IgD-negative memory B cell (primary cell): ENCODE data around the gene CYP4X1. TPM values are rescaled to one million over a fixed set of nuclear protein-coding genes. Genes with fewer than 3 reads are reported as not detected.
"Not testable (repeated sequence)": the region's sequence is repeated elsewhere in the genome, so short reads cannot be mapped to it uniquely, and the experiment has no call there.

Experiments used
- H3K27ac Mint-ChIP-seq, 3 donors: one replicate each; pipeline ENCODE4 v1.8.0; 2020 to 2022; ENCODE audit warnings: mild to moderate bottlenecking in 3 of 3, mixed read lengths in 3 of 3, moderate library complexity in 1 of 3
- H3K27me3 Mint-ChIP-seq: one replicate; pipeline ENCODE4 v1.8.0; 2021; ENCODE audit warnings: mixed read lengths
- H3K36me3 Mint-ChIP-seq: one replicate; pipeline ENCODE4 v1.8.0; 2020; ENCODE audit warnings: mild to moderate bottlenecking, mixed read lengths
- H3K4me1 Mint-ChIP-seq, 3 donors: one replicate each; pipeline ENCODE4 v1.8.0; 2020 to 2022; ENCODE audit warnings: mixed read lengths in 3 of 3, mild to moderate bottlenecking in 1 of 3
- H3K4me3 Mint-ChIP-seq, 4 donors: one replicate each; pipeline ENCODE4 v1.8.0; 2020 to 2022; ENCODE audit warnings: mild to moderate bottlenecking in 4 of 4, mixed read lengths in 4 of 4, moderate library complexity in 3 of 4
- H3K9me3 Mint-ChIP-seq, 3 donors: one replicate each; pipeline ENCODE4 v1.8.0; 2020 to 2021; ENCODE audit warnings: mixed read lengths in 3 of 3, mild to moderate bottlenecking in 1 of 3
- polyA plus RNA-seq: library from polyadenylated mRNA; unstranded; fragments of 300-500 nt; fragmentation: Illumina TruSeq; gene quantifications from one replicate; pipeline ENCODE4 v1.2.3, GENCODE V29; 2021

The CYP4X1 gene
- not detected for polyA plus RNA-seq

- Mint-ChIP-seq H3K27me3 (peaks cover 14% of the 10 kb centered on the region), H3K9me3 (peaks cover 0 to 1% (median 0%) of the 10 kb centered on the region in 3 donors), H3K4me3 (no peak within 1 kb of the TSS), H3K27ac (no peak within 1 kb of the TSS), H3K4me1 (no peaks in the 10 kb centered on the region), H3K36me3 (no peaks in the 10 kb centered on the region)
These were observed at the start of gene CYP4X1 for GRCh38 chr1:47023268-47024140. Gene CYP4X1 (plus strand): TSS chr1:47023669. CDS start chr1:47023818, 149 bp downstream.

- Mint-ChIP-seq H3K9me3 (peaks cover 0 to 15% (median 13%) of the 10 kb centered on the region in 3 donors), H3K36me3 (peaks cover 3% of the 10 kb centered on the region), H3K27ac (peak overlapping the region in 1 of 3 donors; percentile 42), H3K4me1 (no peaks in the 10 kb centered on the region), H3K27me3 (peaks cover 9% of the 10 kb centered on the region), H3K4me3 (no peak overlapping the region)
These were observed 40.2 kb upstream of the CYP4X1 start for GRCh38 chr1:46983166-46983829.

GRCh38 chr1:46983830-46984586, 39.5 kb upstream of the CYP4X1 start:
- H3K27ac Mint-ChIP-seq: no peak overlapping the region
- H3K4me1 Mint-ChIP-seq: no peaks in the 10 kb centered on the region
- peaks cover 5% of the 10 kb centered on the region for H3K27me3 Mint-ChIP-seq
- H3K9me3 Mint-ChIP-seq: peaks cover 0 to 14% (median 9%) of the 10 kb centered on the region in 3 donors
- H3K4me3 Mint-ChIP-seq: no peak overlapping the region
- peaks cover 3% of the 10 kb centered on the region for H3K36me3 Mint-ChIP-seq

- H3K9me3 Mint-ChIP-seq, H3K4me1 Mint-ChIP-seq, H3K4me3 Mint-ChIP-seq, H3K36me3 Mint-ChIP-seq, H3K27ac Mint-ChIP-seq, H3K27me3 Mint-ChIP-seq: not testable (repeated sequence)
These were observed 32.9 kb upstream of the CYP4X1 start for GRCh38 chr1:46990541-46990940.

- Mint-ChIP-seq H3K27ac (no peak overlapping the region), H3K27me3 (peaks cover 4% of the 10 kb centered on the region), H3K36me3 (peaks cover under 1% of the 10 kb centered on the region)
These were observed 32.2 kb upstream of the CYP4X1 start for GRCh38 chr1:46991083-46991923.

GRCh38 chr1:46996659-46997281, 26.7 kb upstream of the CYP4X1 start:
- H3K27me3 Mint-ChIP-seq: peaks cover 14% of the 10 kb centered on the region
- H3K27ac Mint-ChIP-seq: no peak overlapping the region
- H3K4me1 Mint-ChIP-seq: no peaks in the 10 kb centered on the region
- H3K4me3 Mint-ChIP-seq: no peak overlapping the region
- peaks cover 0 to 2% (median 0%) of the 10 kb centered on the region in 3 donors for H3K9me3 Mint-ChIP-seq
- H3K36me3 Mint-ChIP-seq: no peaks in the 10 kb centered on the region

More at GRCh38 chr1:46991083-46991923, 32.2 kb upstream of the CYP4X1 start:
- Mint-ChIP-seq H3K4me3 (no peak overlapping the region), H3K4me1 (no peaks in the 10 kb centered on the region), H3K9me3 (peaks cover 0 to 5% (median 2%) of the 10 kb centered on the region in 3 donors)

- Mint-ChIP-seq H3K4me3 (no peak overlapping the region), H3K27me3 (peaks cover 26% of the 10 kb centered on the region), H3K36me3 (no peaks in the 10 kb centered on the region), H3K4me1 (no peaks in the 10 kb centered on the region), H3K9me3 (peaks cover 0 to 5% (median 0%) of the 10 kb centered on the region in 3 donors), H3K27ac (no peak overlapping the region)
These were observed 21.3 kb upstream of the CYP4X1 start for GRCh38 chr1:47002211-47002610.

GRCh38 chr1:47003896-47004403, 19.5 kb upstream of the CYP4X1 start:
- H3K27me3 Mint-ChIP-seq: peaks cover 26% of the 10 kb centered on the region
- H3K27ac Mint-ChIP-seq: no peak overlapping the region
- H3K36me3 Mint-ChIP-seq: no peaks in the 10 kb centered on the region
- H3K4me1 Mint-ChIP-seq: no peaks in the 10 kb centered on the region
- peaks cover 0 to 5% (median 0%) of the 10 kb centered on the region in 3 donors for H3K9me3 Mint-ChIP-seq
- no peak overlapping the region for H3K4me3 Mint-ChIP-seq

GRCh38 chr1:47006437-47006836, 17.0 kb upstream of the CYP4X1 start:
- not testable (repeated sequence) for H3K4me3 Mint-ChIP-seq, H3K4me1 Mint-ChIP-seq, H3K27ac Mint-ChIP-seq, H3K9me3 Mint-ChIP-seq, H3K36me3 Mint-ChIP-seq
- peaks cover 16% of the 10 kb centered on the region for H3K27me3 Mint-ChIP-seq

- peaks cover 5% of the 10 kb centered on the region for H3K27me3 Mint-ChIP-seq
- H3K36me3 Mint-ChIP-seq: no peaks in the 10 kb centered on the region
- H3K9me3 Mint-ChIP-seq: peaks cover 5 to 7% (median 5%) of the 10 kb centered on the region in 3 donors
- H3K27ac Mint-ChIP-seq: no peak overlapping the region
- H3K4me1 Mint-ChIP-seq: no peaks in the 10 kb centered on the region
- H3K4me3 Mint-ChIP-seq: no peak overlapping the region
These were observed 10.2 kb upstream of the CYP4X1 start for GRCh38 chr1:47013293-47013692.

GRCh38 chr1:47021070-47021469, 2.4 kb upstream of the CYP4X1 start:
- Mint-ChIP-seq H3K4me3 (no peak overlapping the region), H3K4me1 (no peaks in the 10 kb centered on the region), H3K9me3 (peaks cover 4 to 5% (median 5%) of the 10 kb centered on the region in 3 donors), H3K27ac (no peak overlapping the region), H3K36me3 (no peaks in the 10 kb centered on the region), H3K27me3 (peaks cover 15% of the 10 kb centered on the region)

GRCh38 chr1:47024141-47024801, 802 bp downstream of the CYP4X1 start:
- Mint-ChIP-seq H3K9me3 (peaks cover 0 to 1% (median 0%) of the 10 kb centered on the region in 3 donors), H3K27ac (no peak overlapping the region), H3K36me3 (no peaks in the 10 kb centered on the region), H3K4me3 (no peak overlapping the region), H3K4me1 (no peaks in the 10 kb centered on the region), H3K27me3 (peaks cover 14% of the 10 kb centered on the region)

GRCh38 chr1:47030170-47030805, 6.8 kb downstream of the CYP4X1 start:
- H3K27ac Mint-ChIP-seq: no peak overlapping the region
- no peaks in the 10 kb centered on the region for H3K4me1 Mint-ChIP-seq
- H3K4me3 Mint-ChIP-seq: no peak overlapping the region
- H3K27me3 Mint-ChIP-seq: peaks cover 11% of the 10 kb centered on the region
- no peaks in the 10 kb centered on the region for H3K36me3 Mint-ChIP-seq
- H3K9me3 Mint-ChIP-seq: no peaks in the 10 kb centered on the region
